ENCODE measurements around the gene FARS2.

GRCh38 chr6:5237805-5238204 lies 23.5 kb upstream of the FARS2 start:
- TF ChIP-seq CTCF (IDR thresholded peaks at IDR 0.05 in 2 of 3, conservative IDR thresholded peaks at IDR 0.05 in 1 of 3; ENCODE audit: borderline replicate concordance in 1 of 3, insufficient read depth in 1 of 3, low read depth in 2 of 3, low read length in 2 of 3) (no peak), POLR2AphosphoS5 (IDR thresholded peaks at IDR 0.05; ENCODE audit: low read depth, low read length) (no peak), EZH2 (IDR thresholded peaks at IDR 0.05) (no peak), POLR2A (IDR thresholded peaks at IDR 0.05; ENCODE audit: borderline replicate concordance, extremely low read depth, insufficient read depth, insufficient read length) (no peak), MAX (IDR thresholded peaks at IDR 0.05) (no peak), ZBTB33 (IDR thresholded peaks at IDR 0.05; ENCODE audit: extremely low read depth, insufficient replicate concordance, low read length) (no peak), CEBPB (IDR thresholded peaks at IDR 0.05; ENCODE audit: low read depth) (no peak)

Data from HCT116 (cell line).